Prostate gland (tissue), 2 donors: ENCODE results near the gene MUC5AC.

Experiments used
- POLR2AphosphoS5 ChIP-seq: sonication (generic); formaldehyde crosslinking; IDR thresholded peaks from one replicate; pipeline ENCODE4 v1.6.1; 2017; ENCODE audit warnings: antibody characterized with exemption
- TF ChIP-seq, protein P1 (sequence below), 4 experiments: fragments of 200-600 bp in 2 of 4; fragments of 450-650 bp in 2 of 4; sonication (generic) in 2 of 4; IDR thresholded peaks; 1 replicate in 3 of 4; 2 replicates in 1 of 4; pipeline ENCODE4 v1.5.1; 2016 to 2019; ENCODE audit warnings: antibody characterized with exemption in 4 of 4, mild to moderate bottlenecking in 2 of 4, moderate library complexity in 2 of 4

GRCh38 chr11:1196516-1197391 lies 39.0 kb downstream of the MUC5AC start:
- TF ChIP-seq POLR2AphosphoS5, result no peak
- TF ChIP-seq, protein P1, sequence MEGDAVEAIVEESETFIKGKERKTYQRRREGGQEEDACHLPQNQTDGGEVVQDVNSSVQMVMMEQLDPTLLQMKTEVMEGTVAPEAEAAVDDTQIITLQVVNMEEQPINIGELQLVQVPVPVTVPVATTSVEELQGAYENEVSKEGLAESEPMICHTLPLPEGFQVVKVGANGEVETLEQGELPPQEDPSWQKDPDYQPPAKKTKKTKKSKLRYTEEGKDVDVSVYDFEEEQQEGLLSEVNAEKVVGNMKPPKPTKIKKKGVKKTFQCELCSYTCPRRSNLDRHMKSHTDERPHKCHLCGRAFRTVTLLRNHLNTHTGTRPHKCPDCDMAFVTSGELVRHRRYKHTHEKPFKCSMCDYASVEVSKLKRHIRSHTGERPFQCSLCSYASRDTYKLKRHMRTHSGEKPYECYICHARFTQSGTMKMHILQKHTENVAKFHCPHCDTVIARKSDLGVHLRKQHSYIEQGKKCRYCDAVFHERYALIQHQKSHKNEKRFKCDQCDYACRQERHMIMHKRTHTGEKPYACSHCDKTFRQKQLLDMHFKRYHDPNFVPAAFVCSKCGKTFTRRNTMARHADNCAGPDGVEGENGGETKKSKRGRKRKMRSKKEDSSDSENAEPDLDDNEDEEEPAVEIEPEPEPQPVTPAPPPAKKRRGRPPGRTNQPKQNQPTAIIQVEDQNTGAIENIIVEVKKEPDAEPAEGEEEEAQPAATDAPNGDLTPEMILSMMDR (IDR thresholded peaks at IDR 0.05), result no peak
